ENCODE measurements around the gene RIPOR2. TPM values are rescaled to one million over a fixed set of nuclear protein-coding genes. Genes with fewer than 3 reads are reported as not detected.
"Not testable (repeated sequence)": the region's sequence is repeated elsewhere in the genome, so short reads cannot be mapped to it uniquely, and the experiment has no call there.

The RIPOR2 gene
- total RNA-seq, 1 donor from 2014 or later = 49.0 TPM

- intact Hi-C loops (cut with DNase I) = loop anchor here (1.0 kb wide), 1 partner anchor 184 kb away; no protein-coding TSS in a partner anchor
- peak in 2 of 3 experiments; percentile 10 to 45 for TF ChIP-seq CTCF (IDR thresholded peaks at IDR 0.05)
- no peak for DNase-seq (ENCODE audit: low spot score in 2 of 2)
- no peaks in the 10 kb centered on the region for H3K4me1 ChIP-seq
- H3K9me3 ChIP-seq = no peaks in the 10 kb centered on the region
- no peaks in the 10 kb centered on the region for H3K27me3 ChIP-seq
- no peaks in the 10 kb centered on the region for H3K36me3 ChIP-seq
- H3K27ac ChIP-seq = no peak overlapping the region
- H3K4me3 ChIP-seq = no peak overlapping the region
Measured at GRCh38 chr6:24766680-24767462, 168.9 kb downstream of the RIPOR2 start.

GRCh38 chr6:24765968-24766367, 169.8 kb downstream of the RIPOR2 start:
- not testable (repeated sequence) for DNase-seq (ENCODE audit: low spot score in 2 of 2); H3K27me3 ChIP-seq; H3K27ac ChIP-seq; H3K4me3 ChIP-seq; H3K9me3 ChIP-seq; H3K4me1 ChIP-seq; H3K36me3 ChIP-seq
- intact Hi-C loops (cut with DNase I) = loop anchor here (1.0 kb wide), 1 partner anchor 183 kb away; no protein-coding TSS in a partner anchor

- H3K4me3 ChIP-seq; intact Hi-C loops (cut with DNase I); H3K9me3 ChIP-seq; H3K36me3 ChIP-seq; H3K27ac ChIP-seq; DNase-seq (ENCODE audit: low spot score in 2 of 2); H3K4me1 ChIP-seq; H3K27me3 ChIP-seq: not testable (repeated sequence)
Measured at GRCh38 chr6:24764833-24765828, 170.6 kb downstream of the RIPOR2 start.

- no peak for DNase-seq (ENCODE audit: low spot score in 2 of 2)
- no peak for TF ChIP-seq CTCF (IDR thresholded peaks at IDR 0.05)
- H3K4me3 ChIP-seq = no peak overlapping the region
- no peaks in the 10 kb centered on the region for H3K27me3 ChIP-seq
- intact Hi-C loops (cut with DNase I) = no loop called here
- no peaks in the 10 kb centered on the region for H3K9me3 ChIP-seq
- H3K4me1 ChIP-seq = no peaks in the 10 kb centered on the region
- no peaks in the 10 kb centered on the region for H3K36me3 ChIP-seq
- H3K27ac ChIP-seq = no peak overlapping the region
Measured at GRCh38 chr6:24763578-24763977, 172.2 kb downstream of the RIPOR2 start.

- Histone ChIP-seq H3K9me3 (no peaks in the 10 kb centered on the region), H3K4me1 (no peaks in the 10 kb centered on the region), H3K36me3 (no peaks in the 10 kb centered on the region), H3K4me3 (no peak overlapping the region), H3K27me3 (no peaks in the 10 kb centered on the region), H3K27ac (no peak overlapping the region)
- DNase-seq (ENCODE audit: low spot score in 2 of 2) = no peak
- no peak for TF ChIP-seq CTCF (IDR thresholded peaks at IDR 0.05)
- intact Hi-C loops (cut with DNase I) = no loop called here
Measured at GRCh38 chr6:24761851-24762250, 173.9 kb downstream of the RIPOR2 start.

- no peaks in the 10 kb centered on the region for H3K36me3 ChIP-seq
- no peaks in the 10 kb centered on the region for H3K4me1 ChIP-seq
- no peak overlapping the region for H3K27ac ChIP-seq
- no peaks in the 10 kb centered on the region for H3K27me3 ChIP-seq
- no peaks in the 10 kb centered on the region for H3K9me3 ChIP-seq
- no peak for DNase-seq (ENCODE audit: low spot score in 2 of 2)
- no peak overlapping the region for H3K4me3 ChIP-seq
- intact Hi-C loops (cut with DNase I) = no loop called here
- no peak for TF ChIP-seq CTCF (IDR thresholded peaks at IDR 0.05)
Measured at GRCh38 chr6:24761193-24761835, 174.4 kb downstream of the RIPOR2 start.

All from ascending aorta (tissue), 2 donors.